CD4-positive, alpha-beta memory T cell (primary cell): ENCODE data around the gene PPP1R12B. TPM values are rescaled to one million over a fixed set of nuclear protein-coding genes. Genes with fewer than 3 reads are reported as not detected.
A peak's percentile ranks its signal among the peaks of the same experiment; 100 is the strongest.
"Not testable (repeated sequence)": the region's sequence is repeated elsewhere in the genome, so short reads cannot be mapped to it uniquely, and the experiment has no call there.

Experiments used
- CTCF ChIA-PET: fragments of 350-600 bp; sonication (Branson Sonifier 250); formaldehyde crosslinking; loops from one replicate; lab custom pipeline; 2021; ENCODE audit warnings: inconsistent platforms; ENCODE audit not compliant: partially characterized antibody; lab: Charles Lee
- POLR2A ChIA-PET: fragments of 350-600 bp; sonication (Branson Sonifier 250); formaldehyde crosslinking; loops from one replicate; lab custom pipeline; 2021; ENCODE audit not compliant: partially characterized antibody; lab: Charles Lee
- DNase-seq, 5 donors: peaks; one replicate each; pipeline versions ENCODE4 v3.0.0 to v3.0.0-alpha.2; 2020 to 2022; ENCODE audit warnings: mixed read lengths in 1 of 5
- H3K27ac ChIP-seq: one replicate; pipeline ENCODE4 v1.7.0; 2013; ENCODE audit warnings: low read depth, low read length
- H3K27me3 ChIP-seq: 2 replicates; pipeline ENCODE4 v1.7.0; 2013; ENCODE audit warnings: mild to moderate bottlenecking, low read length, moderate library complexity; ENCODE audit not compliant: insufficient read depth
- H3K36me3 ChIP-seq: 2 replicates; pipeline ENCODE4 v1.7.0; 2013; ENCODE audit warnings: mild to moderate bottlenecking, low read length, moderate library complexity; ENCODE audit not compliant: insufficient read depth
- H3K4me1 ChIP-seq: 2 replicates; pipeline ENCODE4 v1.7.0; 2013; ENCODE audit warnings: mild to moderate bottlenecking, low read length, moderate library complexity; ENCODE audit not compliant: insufficient read depth
- H3K4me3 ChIP-seq, 2 donors: one replicate each; pipeline ENCODE4 v1.7.0; 2013; ENCODE audit warnings: low read length in 2 of 2, mild to moderate bottlenecking in 1 of 2
- H3K9me3 ChIP-seq, 2 donors: one replicate each; pipeline ENCODE4 v1.7.0; 2013; ENCODE audit warnings: low read length in 2 of 2, control low read depth in 1 of 2; ENCODE audit not compliant: control insufficient read depth in 1 of 2
- H3K27ac Mint-ChIP-seq, 7 donors: one replicate each; pipeline ENCODE4 v1.8.0; 2020 to 2021; ENCODE audit warnings: mixed read lengths in 7 of 7, mild to moderate bottlenecking in 6 of 7, inconsistent platforms in 3 of 7, moderate library complexity in 3 of 7
- H3K27me3 Mint-ChIP-seq, 2 donors: one replicate each; pipeline ENCODE4 v1.8.0; 2020 to 2021; ENCODE audit warnings: mixed read lengths in 2 of 2
- H3K36me3 Mint-ChIP-seq, 2 donors: one replicate each; pipeline ENCODE4 v1.8.0; 2020 to 2021; ENCODE audit warnings: mixed read lengths in 2 of 2, inconsistent platforms in 1 of 2, mild to moderate bottlenecking in 1 of 2
- H3K4me1 Mint-ChIP-seq, 4 donors: one replicate each; pipeline ENCODE4 v1.8.0; 2020 to 2021; ENCODE audit warnings: mixed read lengths in 4 of 4, mild to moderate bottlenecking in 1 of 4
- H3K4me3 Mint-ChIP-seq, 8 donors: one replicate each; pipeline ENCODE4 v1.8.0; 2020 to 2021; ENCODE audit warnings: mixed read lengths in 8 of 8, mild to moderate bottlenecking in 7 of 8, moderate library complexity in 6 of 8, inconsistent platforms in 3 of 8
- H3K9me3 Mint-ChIP-seq, 8 donors: one replicate each; pipeline ENCODE4 v1.8.0; 2020 to 2021; ENCODE audit warnings: mixed read lengths in 8 of 8, mild to moderate bottlenecking in 5 of 8, inconsistent platforms in 3 of 8, moderate library complexity in 1 of 8
- intact Hi-C: fragments of 100-400 bp; cut with micrococcal nuclease; formaldehyde crosslinking; loops from one replicate; pipeline ENCODE4 v1.15.1; 2023
- polyA plus RNA-seq, 2 donors: library from polyadenylated mRNA; unstranded; fragments of 300-500 nt; fragmentation: Illumina TruSeq; gene quantifications; one replicate each; pipeline ENCODE4 v1.2.3, GENCODE V29; 2021
- total RNA-seq, 2 experiments: library from RNA; stranded (reverse); gene quantifications; one replicate each; pipeline ENCODE4 v1.2.3, GENCODE V29; 2021

Gene PPP1R12B
- total and polyA plus RNA-seq, 4 experiments from 2014 or later, result 1.9 to 33.7 (median 17.0) TPM

DNA sequence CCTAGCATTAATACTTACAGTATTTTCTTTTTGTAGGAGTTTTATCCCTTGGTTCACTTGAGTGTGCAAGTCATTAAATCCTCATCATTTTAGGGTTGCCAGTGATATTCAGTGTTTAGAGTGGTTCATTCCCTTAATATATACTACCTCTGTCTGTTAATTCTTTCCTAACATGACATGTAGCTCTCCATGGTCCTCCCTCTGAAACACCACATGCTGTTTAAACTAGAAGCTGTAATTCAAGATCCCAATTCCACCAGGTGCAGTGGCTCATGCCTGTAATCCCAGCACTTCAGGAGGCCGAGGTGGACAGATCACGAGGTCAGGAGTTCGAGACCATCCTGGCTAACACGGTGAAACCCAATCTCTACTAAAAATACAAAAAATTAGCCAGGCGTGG is 233.9 kb downstream of the PPP1R12B start:
- intact Hi-C loops, H3K4me1 Mint-ChIP-seq: not testable (repeated sequence)

GRCh38 chr1:202584707-202585589 is 236.4 kb downstream of the PPP1R12B start:
- Histone ChIP-seq H3K27ac (no peak overlapping the region), H3K36me3 (no peaks in the 10 kb centered on the region), H3K27me3 (no peaks in the 10 kb centered on the region), H3K4me1 (no peaks in the 10 kb centered on the region), H3K9me3 (no peaks in the 10 kb centered on the region), H3K4me3 (no peak overlapping the region)
- ChIA-PET POLR2A (no interaction called here), CTCF (interaction anchor here (0.9 to 1.2 kb wide), 2 partner anchors 13 to 119 kb away, joined by 3 to 4 read pairs; no protein-coding TSS in a partner anchor)
- Mint-ChIP-seq H3K36me3 (peaks cover 22 to 46% of the 10 kb centered on the region in 2 donors), H3K9me3 (no peaks in the 10 kb centered on the region), H3K27ac (no peak overlapping the region), H3K4me1 (no peaks in the 10 kb centered on the region), H3K27me3 (no peaks in the 10 kb centered on the region), H3K4me3 (no peak overlapping the region)
- intact Hi-C loops, result no loop called here
- DNase-seq, result no peak

More for the DNA sequence above, 233.9 kb downstream of the PPP1R12B start:
- H3K9me3 Mint-ChIP-seq, H3K27ac Mint-ChIP-seq, H3K9me3 ChIP-seq, DNase-seq, H3K4me3 ChIP-seq, H3K4me3 Mint-ChIP-seq, H3K4me1 ChIP-seq, H3K36me3 ChIP-seq, H3K27me3 Mint-ChIP-seq, H3K27ac ChIP-seq, H3K27me3 ChIP-seq, POLR2A ChIA-PET: not testable (repeated sequence)
- peaks cover 27 to 49% of the 10 kb centered on the region in 2 donors for H3K36me3 Mint-ChIP-seq
- CTCF ChIA-PET, result interaction anchor here (1.2 to 1.4 kb wide), 2 partner anchors 11 to 20 kb away, joined by 3 to 4 read pairs; no protein-coding TSS in a partner anchor

GRCh38 chr1:202585590-202585933 is 237.1 kb downstream of the PPP1R12B start:
- no peak for DNase-seq
- no peak overlapping the region for H3K4me3 ChIP-seq
- POLR2A ChIA-PET, result no interaction called here
- H3K27me3 ChIP-seq, result no peaks in the 10 kb centered on the region
- H3K4me1 Mint-ChIP-seq, result peaks cover 0 to 1% (median 0%) of the 10 kb centered on the region in 4 donors
- CTCF ChIA-PET, result interaction anchor here (1.2 kb wide), 1 partner anchor 14 kb away, joined by 4 read pairs; no protein-coding TSS in a partner anchor
- no peak overlapping the region for H3K27ac ChIP-seq
- intact Hi-C loops, result no loop called here
- H3K36me3 Mint-ChIP-seq, result peaks cover 17 to 43% of the 10 kb centered on the region in 2 donors
- no peaks in the 10 kb centered on the region for H3K36me3 ChIP-seq
- no peak overlapping the region for H3K4me3 Mint-ChIP-seq
- H3K9me3 ChIP-seq, result no peaks in the 10 kb centered on the region
- H3K27ac Mint-ChIP-seq, result peak overlapping the region in 1 of 7 donors; percentile 64
- H3K4me1 ChIP-seq, result no peaks in the 10 kb centered on the region
- no peaks in the 10 kb centered on the region for H3K9me3 Mint-ChIP-seq
- H3K27me3 Mint-ChIP-seq, result no peaks in the 10 kb centered on the region

GRCh38 chr1:202586018-202586821 is 237.7 kb downstream of the PPP1R12B start:
- intact Hi-C loops, result no loop called here
- H3K36me3 Mint-ChIP-seq, result peaks cover 11 to 38% of the 10 kb centered on the region in 2 donors
- no peak for DNase-seq
- no peaks in the 10 kb centered on the region for H3K27me3 Mint-ChIP-seq
- no peaks in the 10 kb centered on the region for H3K9me3 Mint-ChIP-seq
- peaks cover 0 to 1% (median 0%) of the 10 kb centered on the region in 4 donors for H3K4me1 Mint-ChIP-seq
- Histone ChIP-seq H3K36me3 (no peaks in the 10 kb centered on the region), H3K4me3 (no peak overlapping the region), H3K27ac (no peak overlapping the region), H3K4me1 (no peaks in the 10 kb centered on the region), H3K27me3 (no peaks in the 10 kb centered on the region), H3K9me3 (no peaks in the 10 kb centered on the region)
- H3K4me3 Mint-ChIP-seq, result no peak overlapping the region
- H3K27ac Mint-ChIP-seq, result peak overlapping the region in 1 of 7 donors; percentile 64
- CTCF ChIA-PET, result interaction anchor here (1.2 kb wide), 1 partner anchor 14 kb away, joined by 4 read pairs; no protein-coding TSS in a partner anchor
- POLR2A ChIA-PET, result no interaction called here

DNA sequence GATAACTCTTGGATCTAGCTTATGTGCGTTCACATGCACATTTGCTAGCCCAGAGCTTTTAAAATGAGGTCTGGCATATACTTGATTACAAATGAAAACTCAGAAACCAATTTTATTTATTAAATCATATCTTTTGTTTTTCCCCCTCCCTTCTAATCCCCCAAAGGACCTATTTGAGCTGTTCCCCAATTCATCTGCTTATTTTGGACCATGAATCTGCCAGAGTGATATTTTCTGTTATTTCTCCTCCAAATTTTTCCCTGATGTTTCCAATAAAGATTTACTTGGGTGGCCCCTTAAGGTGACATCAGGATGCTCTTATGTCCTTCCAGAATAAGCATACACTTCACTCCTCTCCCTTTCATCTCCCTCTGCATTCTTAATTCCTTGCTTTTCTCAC is 238.4 kb downstream of the PPP1R12B start:
- peaks cover 0 to 1% (median 0%) of the 10 kb centered on the region in 4 donors for H3K4me1 Mint-ChIP-seq
- no peaks in the 10 kb centered on the region for H3K36me3 ChIP-seq
- intact Hi-C loops, result no loop called here
- no peaks in the 10 kb centered on the region for H3K9me3 Mint-ChIP-seq
- no peak overlapping the region for H3K4me3 ChIP-seq
- peak overlapping the region in 1 of 7 donors; percentile 4 for H3K27ac Mint-ChIP-seq
- H3K4me3 Mint-ChIP-seq, result no peak overlapping the region
- no peak for DNase-seq
- no peaks in the 10 kb centered on the region for H3K27me3 ChIP-seq
- H3K4me1 ChIP-seq, result no peaks in the 10 kb centered on the region
- peaks cover 10 to 31% of the 10 kb centered on the region in 2 donors for H3K36me3 Mint-ChIP-seq
- ChIA-PET POLR2A (no interaction called here), CTCF (interaction anchor here (1.0 kb wide), 1 partner anchor 12 kb away, joined by 3 read pairs; no protein-coding TSS in a partner anchor)
- H3K27ac ChIP-seq, result no peak overlapping the region
- no peaks in the 10 kb centered on the region for H3K27me3 Mint-ChIP-seq
- H3K9me3 ChIP-seq, result no peaks in the 10 kb centered on the region

- no peak overlapping the region for H3K27ac ChIP-seq
- CTCF ChIA-PET, result interaction anchor here (0.6 to 1.2 kb wide), 3 partner anchors 10 to 132 kb away, joined by 3 read pairs; no protein-coding TSS in a partner anchor
- H3K4me3 Mint-ChIP-seq, result no peak overlapping the region
- H3K9me3 ChIP-seq, result no peaks in the 10 kb centered on the region
- H3K4me1 ChIP-seq, result no peaks in the 10 kb centered on the region
- H3K27ac Mint-ChIP-seq, result no peak overlapping the region
- no peaks in the 10 kb centered on the region for H3K36me3 ChIP-seq
- no peaks in the 10 kb centered on the region for H3K27me3 ChIP-seq
- H3K4me1 Mint-ChIP-seq, result peaks cover 0 to 1% (median 0%) of the 10 kb centered on the region in 4 donors
- DNase-seq, result no peak
- no peaks in the 10 kb centered on the region for H3K9me3 Mint-ChIP-seq
- peaks cover 4 to 24% of the 10 kb centered on the region in 2 donors for H3K36me3 Mint-ChIP-seq
- POLR2A ChIA-PET, result no interaction called here
- intact Hi-C loops, result no loop called here
- no peaks in the 10 kb centered on the region for H3K27me3 Mint-ChIP-seq
- no peak overlapping the region for H3K4me3 ChIP-seq
Measured at GRCh38 chr1:202587859-202588485, 239.5 kb downstream of the PPP1R12B start.
